HG02938 (cell line): Measurements from ENCODE around the gene TMEM163.
"Not testable (repeated sequence)": the region's sequence is repeated elsewhere in the genome, so short reads cannot be mapped to it uniquely, and the experiment has no call there.

ENCODE experiments used
- ATAC-seq: cut with Tn5 transposase; IDR thresholded peaks from one replicate; pipeline ENCODE4 v1.9.1; 2021; ENCODE audit warnings: mild to moderate bottlenecking, moderate library complexity; ENCODE audit not compliant: unreplicated experiment

TMEM163 gene

DNA sequence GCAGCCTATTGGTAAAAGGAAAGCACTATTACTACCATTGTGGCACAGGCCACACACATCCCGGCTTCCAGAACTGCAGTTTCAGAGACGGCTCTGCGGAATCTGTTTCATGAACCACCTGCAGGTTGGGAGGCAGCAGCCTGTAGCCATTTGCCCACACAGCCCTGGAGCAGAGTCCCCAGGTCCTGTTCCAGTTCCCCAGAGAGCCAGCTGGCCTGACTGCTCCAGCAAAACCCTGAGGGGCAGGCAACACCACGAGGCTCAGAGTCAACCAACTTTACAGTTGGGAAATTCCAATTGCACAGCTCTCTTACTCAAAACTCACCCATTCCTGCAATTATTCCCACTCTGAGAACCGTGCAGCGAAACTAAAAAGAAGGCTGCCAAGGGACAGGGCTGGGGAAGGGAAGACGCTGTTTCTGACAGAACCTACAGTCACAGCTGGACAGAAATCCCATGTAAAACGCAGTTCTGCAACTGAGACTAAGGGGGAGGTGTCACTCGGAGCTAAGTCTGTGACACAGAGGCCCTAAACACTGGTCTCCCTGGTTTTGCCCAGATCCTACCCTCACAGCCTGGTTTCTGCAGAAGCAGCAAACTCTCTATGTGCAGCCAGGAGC, 219.4 kb downstream of the TMEM163 start:
- ATAC-seq, result no peak

GRCh38 chr2:134498654-134499053, 220.1 kb downstream of the TMEM163 start:
- ATAC-seq, result no peak

DNA sequence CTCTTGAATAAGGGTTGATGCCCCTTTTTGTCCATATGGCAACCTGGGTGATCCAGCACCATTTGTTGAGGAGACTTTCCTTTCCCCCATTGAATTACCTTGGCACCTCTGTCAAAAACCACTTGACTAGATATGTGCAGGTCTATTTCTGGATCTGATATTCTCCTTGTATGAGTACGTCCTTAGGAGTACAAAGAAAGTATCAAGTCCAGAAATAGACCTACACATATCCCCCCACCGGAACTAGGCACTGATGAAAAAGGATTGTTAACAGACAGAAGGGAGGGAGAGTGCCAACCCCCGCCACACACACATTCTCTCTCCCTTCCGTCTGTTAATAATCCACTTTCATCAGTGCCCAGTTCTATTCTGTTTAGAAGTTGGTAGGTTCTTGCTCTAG, 225.0 kb downstream of the TMEM163 start:
- no peak for ATAC-seq

GRCh38 chr2:134491771-134492441, 226.9 kb downstream of the TMEM163 start:
- ATAC-seq, result no peak

DNA sequence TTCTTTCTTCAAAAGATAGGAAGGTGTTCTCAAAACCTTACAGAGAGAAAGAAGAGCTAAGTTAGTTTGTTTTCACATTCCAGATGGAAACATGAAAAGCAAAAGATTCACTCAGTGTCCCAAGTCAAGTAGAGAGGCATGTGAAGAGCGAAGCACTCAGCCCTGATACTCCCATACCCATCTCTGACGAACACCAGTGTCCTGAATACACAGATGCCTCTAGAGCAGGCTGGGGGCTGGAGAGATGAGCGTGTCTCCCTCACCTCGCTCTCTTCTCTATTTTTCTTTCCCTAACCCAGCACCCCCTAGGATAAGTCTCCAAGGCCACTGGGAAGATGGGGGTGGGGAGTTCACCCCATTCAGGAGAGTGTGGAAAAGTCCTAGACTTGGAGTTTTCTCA, 227.8 kb downstream of the TMEM163 start:
- no peak for ATAC-seq

- no peak for ATAC-seq
Observed at GRCh38 chr2:134490559-134490958, 228.2 kb downstream of the TMEM163 start.

- ATAC-seq, result no peak
Observed at GRCh38 chr2:134489732-134490384, 228.9 kb downstream of the TMEM163 start.

GRCh38 chr2:134482766-134483340, 235.9 kb downstream of the TMEM163 start:
- ATAC-seq, result no peak

DNA sequence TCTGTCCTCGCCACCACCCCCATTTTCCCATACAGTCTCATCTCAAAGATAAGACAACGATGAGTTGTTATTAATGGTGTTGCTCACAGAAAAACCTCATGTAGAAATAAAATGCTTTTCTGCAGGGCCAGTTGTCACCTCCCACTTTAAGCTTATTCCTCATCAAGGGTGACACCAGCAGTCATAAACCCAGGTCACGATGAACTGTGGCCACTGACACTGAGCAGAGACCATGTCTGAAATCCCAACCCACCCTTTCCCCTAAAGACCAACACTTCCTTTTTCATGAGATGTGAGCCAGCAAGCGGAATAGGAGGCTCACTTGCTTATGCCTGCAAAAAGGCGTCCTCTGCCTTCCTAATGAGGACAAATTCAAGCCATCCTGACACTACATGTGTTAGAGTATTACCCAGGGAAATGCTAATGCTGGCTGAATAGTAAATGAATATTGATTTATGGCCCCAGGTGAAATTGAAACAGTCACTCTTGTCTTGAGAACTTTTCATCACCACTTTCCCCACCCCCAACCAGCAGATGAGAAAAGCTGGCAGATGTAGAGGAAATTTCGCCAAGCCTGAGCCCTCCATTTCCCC, 236.6 kb downstream of the TMEM163 start:
- no peak for ATAC-seq

DNA sequence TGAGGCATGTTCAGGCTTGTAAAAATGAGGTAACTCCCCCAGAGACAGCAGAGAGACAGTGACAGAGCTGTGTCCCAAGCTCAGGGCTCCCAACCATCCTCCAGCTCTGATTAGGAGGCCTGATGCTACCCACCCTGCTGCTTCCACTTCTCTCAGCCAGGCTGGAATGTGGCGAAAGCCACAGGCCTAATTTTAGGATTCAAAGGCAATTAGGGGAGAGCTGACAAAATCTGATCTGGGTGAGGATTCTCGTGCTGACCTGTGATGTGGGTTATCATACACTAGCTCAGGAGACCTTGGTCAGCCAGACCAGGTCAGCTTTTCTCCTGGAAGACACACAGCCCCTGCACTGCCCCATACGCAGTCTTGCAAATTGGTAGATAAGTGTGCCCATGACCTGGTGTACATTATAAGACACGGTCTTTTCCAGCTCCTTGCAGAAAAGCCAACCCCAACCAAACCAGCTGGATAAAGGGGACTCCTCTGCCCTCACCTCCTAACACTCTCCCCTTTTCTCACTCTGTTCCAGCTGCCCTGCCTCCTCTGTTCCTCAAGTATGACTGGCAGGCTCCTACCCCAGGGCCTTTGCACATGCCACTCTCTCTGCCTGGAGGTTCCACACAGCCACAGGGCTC, 239.0 kb downstream of the TMEM163 start:
- no peak for ATAC-seq

DNA sequence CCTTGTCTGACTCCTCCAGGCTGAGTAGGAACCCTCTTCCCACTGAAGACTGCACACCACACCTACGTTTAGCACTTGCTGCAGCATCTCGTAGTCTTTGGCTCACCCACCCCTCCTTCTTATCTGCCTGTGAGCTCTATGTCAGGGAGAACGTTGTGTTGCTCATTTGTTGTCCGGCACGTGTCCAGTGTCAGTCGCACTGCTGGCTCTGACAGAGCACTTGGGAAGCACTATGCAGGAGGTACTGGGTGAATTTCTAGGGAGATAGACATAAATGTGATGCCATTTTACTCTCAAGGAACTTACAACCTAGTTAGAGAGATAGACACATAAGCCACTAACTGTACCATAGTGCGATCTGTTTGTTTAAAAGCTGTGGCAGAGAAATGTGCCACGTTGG, 241.8 kb downstream of the TMEM163 start:
- ATAC-seq, result not testable (repeated sequence)

DNA sequence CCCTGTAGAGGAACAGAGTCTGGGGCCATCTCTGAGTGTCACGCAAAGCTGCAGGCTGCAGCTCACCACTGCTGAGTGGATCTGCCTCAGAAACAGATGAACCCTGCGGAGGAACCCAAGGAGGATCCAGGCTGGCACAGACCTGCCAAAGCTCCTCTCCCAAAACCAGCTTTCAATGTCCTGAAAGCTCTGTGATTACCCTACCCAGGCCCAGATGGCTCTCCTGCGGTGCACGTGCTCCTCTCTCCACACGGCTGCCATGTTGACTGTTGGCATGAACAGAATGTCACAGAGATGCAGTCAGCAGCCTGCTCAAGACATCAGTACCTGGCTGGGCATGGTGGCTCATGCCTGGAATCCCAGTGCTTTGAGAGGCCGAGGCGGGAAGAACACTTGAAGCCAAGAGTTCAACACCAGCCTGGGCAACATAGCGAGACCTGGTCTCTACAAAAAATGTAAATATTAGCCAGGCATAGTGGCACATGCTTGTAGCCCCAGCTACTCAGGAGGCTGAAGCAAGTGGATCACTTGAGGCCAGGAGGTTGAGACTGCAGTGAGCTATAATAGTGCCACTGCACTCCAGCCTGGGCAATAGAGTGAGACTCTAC, 248.1 kb downstream of the TMEM163 start:
- ATAC-seq, result no peak

DNA sequence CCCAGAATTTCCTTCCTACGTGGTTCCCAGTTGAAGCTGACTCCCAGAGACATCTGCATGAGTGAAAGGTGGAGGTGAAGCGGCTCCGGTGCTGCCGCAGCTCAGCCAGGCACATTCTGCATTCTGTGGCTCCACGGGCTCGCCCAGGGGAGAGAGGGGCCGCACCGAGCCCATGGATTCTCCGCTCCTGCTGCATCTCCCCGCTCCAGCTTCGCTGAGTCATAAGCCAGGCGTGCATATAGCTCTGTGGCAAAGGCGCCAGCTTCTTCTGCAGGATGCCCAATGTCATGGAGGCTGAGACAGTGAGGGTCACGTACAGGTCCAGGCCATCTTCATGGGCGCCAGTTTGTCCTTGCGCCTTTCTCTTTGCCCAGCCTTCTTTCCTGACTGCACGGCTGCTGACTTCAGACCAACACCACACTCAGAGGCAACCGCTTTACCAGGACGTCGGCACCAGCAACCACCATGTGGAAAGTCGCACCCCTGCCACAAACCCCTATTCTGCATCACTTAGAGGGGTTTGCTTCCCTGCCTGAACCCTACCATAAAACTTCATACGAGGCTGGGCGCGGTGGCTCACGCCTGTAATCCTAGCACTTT, 249.2 kb downstream of the TMEM163 start:
- no peak for ATAC-seq

GRCh38 chr2:134468776-134469175, 250.0 kb downstream of the TMEM163 start:
- ATAC-seq, result no peak

DNA sequence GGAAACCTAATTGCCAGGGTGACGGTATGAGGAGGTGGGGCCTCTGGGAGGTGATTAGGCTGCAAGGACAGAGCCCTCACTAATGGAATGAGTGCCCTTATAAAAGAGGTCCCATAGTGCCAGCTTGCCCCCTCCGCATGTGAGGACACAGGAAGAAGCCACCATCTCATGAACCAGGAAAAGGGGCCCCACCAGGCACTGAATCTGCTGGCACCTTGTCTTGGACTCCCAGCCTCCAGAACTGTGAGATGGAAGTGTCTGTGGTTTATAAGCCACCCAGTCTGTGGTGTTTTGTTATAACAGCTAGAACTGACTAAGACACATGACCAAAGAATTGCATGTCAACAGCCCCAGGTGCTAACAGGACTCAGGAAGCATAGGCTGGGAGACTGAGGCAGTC, 250.6 kb downstream of the TMEM163 start:
- no peak for ATAC-seq

- no peak for ATAC-seq
Observed at GRCh38 chr2:134466141-134466540, 252.7 kb downstream of the TMEM163 start.

- ATAC-seq, result no peak
Observed at GRCh38 chr2:134465228-134466105, 253.3 kb downstream of the TMEM163 start.

DNA sequence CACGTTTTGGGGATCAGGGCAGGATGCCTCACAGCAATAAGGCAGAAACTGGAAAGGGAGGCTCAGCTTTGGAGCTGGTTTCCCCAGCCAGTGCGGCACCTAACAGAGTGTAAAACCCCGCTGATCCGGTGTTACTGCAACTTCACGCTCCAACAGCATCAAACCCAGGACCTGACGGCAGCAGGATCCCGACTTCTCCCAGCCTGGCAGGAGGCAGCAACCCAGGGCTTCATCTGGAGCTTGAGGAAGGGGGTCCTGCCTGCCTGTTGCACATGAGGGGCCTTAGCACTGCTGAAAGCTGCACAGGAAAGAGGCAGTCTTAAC, 255.1 kb downstream of the TMEM163 start:
- no peak for ATAC-seq
